NCI-H510A (cell line): ENCODE data around the gene DDX54.

Experiments
- DNase-seq: peaks from one replicate; lab custom pipeline; 2025; lab: John Stamatoyannopoulos, UW

DDX54 gene

GRCh38 chr12:113189361-113189760 lies 4.1 kb upstream of the DDX54 start:
- no peak for DNase-seq

- DNase-seq = no peak
Measured at GRCh38 chr12:113186666-113187325, 1.5 kb upstream of the DDX54 start.

- no peak for DNase-seq
Measured at GRCh38 chr12:113186033-113186365, 721 bp upstream of the DDX54 start.

- peak; percentile 82 for DNase-seq
Measured at GRCh38 chr12:113184900-113185179, 438 bp downstream of the DDX54 start.

- peak; percentile 76 for DNase-seq
Measured at GRCh38 chr12:113184098-113184899, 979 bp downstream of the DDX54 start.

GRCh38 chr12:113183030-113183589 lies 2.2 kb downstream of the DDX54 start:
- no peak for DNase-seq

- no peak for DNase-seq
Measured at GRCh38 chr12:113181975-113182374, 3.3 kb downstream of the DDX54 start.

GRCh38 chr12:113180333-113180732 lies 4.9 kb downstream of the DDX54 start:
- DNase-seq = no peak

- no peak for DNase-seq
Measured at GRCh38 chr12:113179023-113179422, 6.3 kb downstream of the DDX54 start.

- peak; percentile 8 for DNase-seq
Measured at GRCh38 chr12:113174461-113175384, 10.6 kb downstream of the DDX54 start.

- DNase-seq = no peak
Measured at GRCh38 chr12:113173081-113173698, 12.1 kb downstream of the DDX54 start.

GRCh38 chr12:113172185-113172584 lies 13.1 kb downstream of the DDX54 start:
- DNase-seq = no peak

GRCh38 chr12:113171543-113171942 lies 13.7 kb downstream of the DDX54 start:
- DNase-seq = no peak

- no peak for DNase-seq
Measured at GRCh38 chr12:113170926-113171325, 14.4 kb downstream of the DDX54 start.

- no peak for DNase-seq
Measured at GRCh38 chr12:113170457-113170856, 14.8 kb downstream of the DDX54 start.

- DNase-seq = no peak
Measured at GRCh38 chr12:113169697-113170096, 15.6 kb downstream of the DDX54 start.

- no peak for DNase-seq
Measured at GRCh38 chr12:113167868-113168267, 17.4 kb downstream of the DDX54 start.

GRCh38 chr12:113165521-113166450 lies 19.5 kb downstream of the DDX54 start:
- no peak for DNase-seq

- no peak for DNase-seq
Measured at GRCh38 chr12:113164014-113164413, 21.3 kb downstream of the DDX54 start.

- no peak for DNase-seq
Measured at GRCh38 chr12:113163030-113163360, 22.3 kb downstream of the DDX54 start.
